CD8-positive, alpha-beta memory T cell (primary cell): ENCODE measurements around the gene SEMA4D. TPM values are rescaled to one million over a fixed set of nuclear protein-coding genes. Genes with fewer than 3 reads are reported as not detected.

Experiments
- CTCF ChIA-PET: fragments of 350-600 bp; sonication (Branson Sonifier 250); formaldehyde crosslinking; loops from one replicate; lab custom pipeline; 2021; ENCODE audit warnings: antibody characterized with exemption; lab: Charles Lee
- POLR2A ChIA-PET: fragments of 350-600 bp; sonication (Branson Sonifier 250); formaldehyde crosslinking; loops from one replicate; lab custom pipeline; 2021; ENCODE audit warnings: antibody characterized with exemption; lab: Charles Lee
- DNase-seq, 5 donors: peaks; one replicate each; pipeline versions ENCODE4 v3.0.0 to v3.0.0-alpha.2; 2020 to 2022; ENCODE audit warnings: mixed read lengths in 1 of 5
- H3K27ac ChIP-seq: one replicate; pipeline ENCODE4 v1.7.0; 2013; ENCODE audit warnings: low read depth, mild to moderate bottlenecking, low read length, moderate library complexity
- H3K27me3 ChIP-seq: 2 replicates; pipeline ENCODE4 v1.7.0; 2013; ENCODE audit warnings: low read length, mild to moderate bottlenecking; ENCODE audit not compliant: insufficient read depth, poor library complexity, severe bottlenecking
- H3K36me3 ChIP-seq: 2 replicates; pipeline ENCODE4 v1.7.0; 2013; ENCODE audit warnings: mild to moderate bottlenecking, low read length, moderate library complexity; ENCODE audit not compliant: insufficient read depth
- H3K4me1 ChIP-seq: 2 replicates; pipeline ENCODE4 v1.7.0; 2013; ENCODE audit warnings: mild to moderate bottlenecking, low read length, moderate library complexity; ENCODE audit not compliant: insufficient read depth
- H3K4me3 ChIP-seq: 2 replicates; pipeline ENCODE4 v1.7.0; 2013; ENCODE audit warnings: mild to moderate bottlenecking, low read length
- H3K9me3 ChIP-seq: 2 replicates; pipeline ENCODE4 v1.7.0; 2013; ENCODE audit warnings: mild to moderate bottlenecking, low read length
- H3K27ac Mint-ChIP-seq, 8 donors: one replicate each; pipeline ENCODE4 v1.8.0; 2020 to 2021; ENCODE audit warnings: mixed read lengths in 8 of 8, mild to moderate bottlenecking in 6 of 8, inconsistent platforms in 3 of 8, moderate library complexity in 3 of 8
- H3K27me3 Mint-ChIP-seq, 2 donors: one replicate each; pipeline ENCODE4 v1.8.0; 2020 to 2021; ENCODE audit warnings: mixed read lengths in 2 of 2, mild to moderate bottlenecking in 1 of 2, moderate library complexity in 1 of 2
- H3K36me3 Mint-ChIP-seq, 3 donors: one replicate each; pipeline ENCODE4 v1.8.0; 2020 to 2021; ENCODE audit warnings: mixed read lengths in 3 of 3, inconsistent platforms in 1 of 3, mild to moderate bottlenecking in 1 of 3
- H3K4me1 Mint-ChIP-seq, 3 donors: one replicate each; pipeline ENCODE4 v1.8.0; 2020 to 2021; ENCODE audit warnings: mixed read lengths in 3 of 3, inconsistent platforms in 1 of 3, mild to moderate bottlenecking in 1 of 3
- H3K4me3 Mint-ChIP-seq, 7 donors: one replicate each; pipeline ENCODE4 v1.8.0; 2020 to 2021; ENCODE audit warnings: mixed read lengths in 7 of 7, mild to moderate bottlenecking in 6 of 7, moderate library complexity in 4 of 7, inconsistent platforms in 2 of 7
- H3K9me3 Mint-ChIP-seq, 5 donors: one replicate each; pipeline ENCODE4 v1.8.0; 2020 to 2022; ENCODE audit warnings: mixed read lengths in 5 of 5, mild to moderate bottlenecking in 3 of 5, moderate library complexity in 2 of 5, inconsistent platforms in 1 of 5
- polyA plus RNA-seq: library from polyadenylated mRNA; unstranded; fragments of 300-500 nt; fragmentation: Illumina TruSeq; gene quantifications from one replicate; pipeline ENCODE4 v1.2.3, GENCODE V29; 2021
- total RNA-seq, 2 experiments: library from RNA; stranded (reverse); gene quantifications; one replicate each; pipeline ENCODE4 v1.2.3, GENCODE V29; 2021

SEMA4D gene
- total and polyA plus RNA-seq, 3 experiments from 2014 or later: 227 to 243 (median 238) TPM

DNA sequence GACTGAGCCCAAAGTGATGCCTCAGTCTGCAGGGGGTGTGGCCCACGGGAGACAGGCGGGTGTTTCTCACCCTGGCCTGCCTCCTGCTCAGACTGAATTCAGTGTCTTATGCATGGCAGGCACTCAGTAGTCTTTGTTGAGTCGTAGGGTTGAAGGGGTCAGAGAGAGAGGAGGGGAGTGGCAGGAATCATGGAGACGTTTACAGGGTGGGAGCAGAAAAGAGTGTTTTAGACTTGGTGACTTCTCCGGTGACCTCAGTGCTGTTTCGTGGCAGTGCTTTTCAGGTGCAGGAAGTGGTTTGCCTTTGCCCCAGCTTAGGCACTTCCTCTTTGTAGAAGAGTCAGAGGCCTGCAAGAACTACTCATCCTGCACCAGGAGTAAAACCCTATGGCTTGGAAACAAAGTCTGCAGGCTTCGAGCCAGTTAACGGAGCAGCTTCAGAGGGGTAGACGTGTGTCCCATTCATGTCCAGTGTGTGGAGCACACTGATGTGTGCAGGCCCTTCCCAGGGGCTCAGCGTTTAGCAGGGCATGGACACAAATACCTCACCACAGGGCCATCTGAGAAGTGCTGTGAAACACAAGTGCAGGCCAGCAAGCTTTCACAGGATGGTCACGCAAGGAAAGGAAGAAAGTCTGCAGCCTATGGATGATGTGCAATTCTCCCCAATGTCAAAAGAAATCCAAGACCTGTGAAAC lies 24.5 kb upstream of the SEMA4D start:
- Mint-ChIP-seq H3K27me3 (no peaks in the 10 kb centered on the region), H3K9me3 (no peaks in the 10 kb centered on the region), H3K4me3 (peak overlapping the region; percentile 43 to 94 (median 74)), H3K36me3 (no peaks in the 10 kb centered on the region), H3K27ac (peak overlapping the region; percentile 89 to 99 (median 96)), H3K4me1 (peaks cover 92 to 99% (median 98%) of the 10 kb centered on the region in 3 donors)
- H3K4me1 ChIP-seq: peaks cover 99% of the 10 kb centered on the region
- H3K27ac ChIP-seq: peak overlapping the region; percentile 68
- H3K27me3 ChIP-seq: no peaks in the 10 kb centered on the region
- peak overlapping the region; percentile 33 for H3K4me3 ChIP-seq
- H3K36me3 ChIP-seq: no peaks in the 10 kb centered on the region
- no peaks in the 10 kb centered on the region for H3K9me3 ChIP-seq
- DNase-seq: peak; percentile 62 to 89 (median 84)
- ChIA-PET POLR2A (interaction anchor here (0.6 to 2.1 kb wide), 12 partner anchors 12 to 224 kb away, joined by 3 to 9 read pairs (median 5); no protein-coding TSS in a partner anchor), CTCF (interaction anchor here (0.7 to 4.1 kb wide), 12 partner anchors 8 to 93 kb away, joined by 3 to 29 read pairs (median 4); no protein-coding TSS in a partner anchor)

- H3K9me3 ChIP-seq: no peaks in the 10 kb centered on the region
- Mint-ChIP-seq H3K27me3 (no peaks in the 10 kb centered on the region), H3K27ac (peak overlapping the region; percentile 80 to 96 (median 92)), H3K4me1 (peaks cover 64 to 81% (median 78%) of the 10 kb centered on the region in 3 donors), H3K4me3 (peak overlapping the region in 6 of 7 donors; percentile 19 to 72 (median 56)), H3K9me3 (no peaks in the 10 kb centered on the region), H3K36me3 (no peaks in the 10 kb centered on the region)
- no peak for DNase-seq
- H3K36me3 ChIP-seq: no peaks in the 10 kb centered on the region
- H3K27me3 ChIP-seq: no peaks in the 10 kb centered on the region
- H3K27ac ChIP-seq: no peak overlapping the region
- ChIA-PET POLR2A (interaction anchor here (1.0 kb wide), 1 partner anchor 9 kb away, joined by 3 read pairs; no protein-coding TSS in a partner anchor), CTCF (interaction anchor here (1.0 to 2.0 kb wide), 4 partner anchors 29 to 89 kb away, joined by 3 to 11 read pairs (median 4); no protein-coding TSS in a partner anchor)
- peak overlapping the region; percentile 6 for H3K4me3 ChIP-seq
- H3K4me1 ChIP-seq: peaks cover 71% of the 10 kb centered on the region
These were observed 21.5 kb upstream of the SEMA4D start for GRCh38 chr9:89519366-89519805.

- no peaks in the 10 kb centered on the region for H3K9me3 Mint-ChIP-seq
- peaks cover 58 to 77% (median 75%) of the 10 kb centered on the region in 3 donors for H3K4me1 Mint-ChIP-seq
- Histone ChIP-seq H3K27me3 (no peaks in the 10 kb centered on the region), H3K4me1 (peaks cover 65% of the 10 kb centered on the region), H3K36me3 (no peaks in the 10 kb centered on the region), H3K27ac (no peak overlapping the region), H3K9me3 (no peaks in the 10 kb centered on the region), H3K4me3 (peak overlapping the region; percentile 6)
- ChIA-PET CTCF (interaction anchor here (1.1 to 2.0 kb wide), 3 partner anchors 30 to 89 kb away, joined by 3 to 11 read pairs (median 4); no protein-coding TSS in a partner anchor), POLR2A (interaction anchor here (1.0 kb wide), 1 partner anchor 10 kb away, joined by 3 read pairs; no protein-coding TSS in a partner anchor)
- no peaks in the 10 kb centered on the region for H3K27me3 Mint-ChIP-seq
- H3K27ac Mint-ChIP-seq: peak overlapping the region; percentile 78 to 96 (median 90)
- no peaks in the 10 kb centered on the region for H3K36me3 Mint-ChIP-seq
- H3K4me3 Mint-ChIP-seq: peak overlapping the region in 4 of 7 donors; percentile 14 to 72 (median 51)
- no peak for DNase-seq
These were observed 20.8 kb upstream of the SEMA4D start for GRCh38 chr9:89518466-89519365.

- H3K27ac Mint-ChIP-seq: peak overlapping the region in 1 of 8 donors; percentile 68
- peaks cover 46% of the 10 kb centered on the region for H3K4me1 ChIP-seq
- H3K4me3 ChIP-seq: no peak overlapping the region
- H3K27me3 Mint-ChIP-seq: no peaks in the 10 kb centered on the region
- no peaks in the 10 kb centered on the region for H3K9me3 Mint-ChIP-seq
- H3K36me3 Mint-ChIP-seq: peaks cover 0 to 1% (median 0%) of the 10 kb centered on the region in 3 donors
- CTCF ChIA-PET: no interaction called here
- peaks cover 48 to 72% (median 67%) of the 10 kb centered on the region in 3 donors for H3K4me1 Mint-ChIP-seq
- no peaks in the 10 kb centered on the region for H3K27me3 ChIP-seq
- no peak for DNase-seq
- H3K4me3 Mint-ChIP-seq: no peak overlapping the region
- no peaks in the 10 kb centered on the region for H3K36me3 ChIP-seq
- H3K9me3 ChIP-seq: no peaks in the 10 kb centered on the region
- POLR2A ChIA-PET: no interaction called here
- H3K27ac ChIP-seq: no peak overlapping the region
These were observed 17.5 kb upstream of the SEMA4D start for GRCh38 chr9:89515416-89515815.

DNA sequence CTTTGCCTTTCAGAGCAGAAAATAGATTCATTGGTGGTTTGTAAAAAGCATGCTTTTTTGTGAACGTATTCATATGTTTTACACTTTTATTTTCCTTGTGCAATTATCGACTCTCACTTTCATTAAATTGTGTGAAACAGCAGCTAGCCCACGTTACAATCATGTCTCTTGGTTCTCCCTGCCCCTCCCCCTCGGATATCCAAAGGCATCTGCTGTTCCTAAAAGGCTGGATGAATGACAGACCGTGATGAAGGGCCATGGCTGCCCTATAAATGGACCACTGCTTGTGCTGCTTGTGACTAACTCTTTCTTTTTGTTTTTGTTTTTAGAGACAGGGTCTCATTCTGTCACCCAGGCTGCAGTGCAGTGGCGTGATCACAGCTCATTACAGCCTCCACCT lies 17.0 kb upstream of the SEMA4D start:
- CTCF ChIA-PET: no interaction called here
- peaks cover 48 to 72% (median 67%) of the 10 kb centered on the region in 3 donors for H3K4me1 Mint-ChIP-seq

GRCh38 chr9:89514337-89514736 lies 16.4 kb upstream of the SEMA4D start:
- Mint-ChIP-seq H3K9me3 (no peaks in the 10 kb centered on the region), H3K4me1 (peaks cover 45 to 72% (median 65%) of the 10 kb centered on the region in 3 donors), H3K27ac (no peak overlapping the region), H3K4me3 (no peak overlapping the region), H3K27me3 (no peaks in the 10 kb centered on the region), H3K36me3 (peaks cover 0 to 2% (median 0%) of the 10 kb centered on the region in 3 donors)
- no peak overlapping the region for H3K27ac ChIP-seq
- H3K9me3 ChIP-seq: no peaks in the 10 kb centered on the region
- no peak overlapping the region for H3K4me3 ChIP-seq
- H3K36me3 ChIP-seq: no peaks in the 10 kb centered on the region
- ChIA-PET CTCF (no interaction called here), POLR2A (no interaction called here)
- H3K27me3 ChIP-seq: no peaks in the 10 kb centered on the region
- peaks cover 43% of the 10 kb centered on the region for H3K4me1 ChIP-seq
- no peak for DNase-seq

More for the DNA sequence above, 17.0 kb upstream of the SEMA4D start:
- Histone ChIP-seq H3K27me3 (no peaks in the 10 kb centered on the region), H3K9me3 (no peaks in the 10 kb centered on the region), H3K27ac (no peak overlapping the region), H3K4me3 (no peak overlapping the region), H3K36me3 (no peaks in the 10 kb centered on the region), H3K4me1 (peaks cover 46% of the 10 kb centered on the region)
- Mint-ChIP-seq H3K27me3 (no peaks in the 10 kb centered on the region), H3K4me3 (no peak overlapping the region), H3K36me3 (peaks cover 0 to 2% (median 0%) of the 10 kb centered on the region in 3 donors), H3K27ac (peak overlapping the region in 1 of 8 donors; percentile 15), H3K9me3 (no peaks in the 10 kb centered on the region)
- POLR2A ChIA-PET: no interaction called here
- no peak for DNase-seq

DNA sequence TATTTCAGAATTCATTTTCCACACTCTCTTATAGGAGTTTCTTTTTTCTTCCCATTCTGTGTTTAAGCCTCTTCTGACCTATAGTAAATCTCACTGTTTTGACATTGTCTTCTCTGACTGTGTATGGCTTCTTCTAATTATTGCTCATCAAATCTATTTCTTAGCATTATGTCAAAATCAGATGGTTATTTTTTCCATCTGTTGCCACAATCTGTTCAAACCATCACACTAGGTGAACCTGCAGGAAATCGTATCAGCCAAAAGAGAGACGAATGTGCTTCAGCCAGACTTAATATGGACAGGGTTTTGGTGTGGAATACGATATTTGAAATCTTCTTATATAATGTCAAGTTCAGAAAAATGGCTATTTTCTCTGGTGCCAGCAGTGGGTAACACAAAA lies 15.9 kb upstream of the SEMA4D start:
- Mint-ChIP-seq H3K9me3 (no peaks in the 10 kb centered on the region), H3K4me1 (peaks cover 45 to 72% (median 65%) of the 10 kb centered on the region in 3 donors), H3K4me3 (no peak overlapping the region), H3K27me3 (no peaks in the 10 kb centered on the region), H3K36me3 (peaks cover 0 to 2% (median 0%) of the 10 kb centered on the region in 3 donors), H3K27ac (no peak overlapping the region)
- no peak overlapping the region for H3K4me3 ChIP-seq
- no peaks in the 10 kb centered on the region for H3K9me3 ChIP-seq
- peaks cover 43% of the 10 kb centered on the region for H3K4me1 ChIP-seq
- no peaks in the 10 kb centered on the region for H3K36me3 ChIP-seq
- no peak overlapping the region for H3K27ac ChIP-seq
- CTCF ChIA-PET: no interaction called here
- POLR2A ChIA-PET: no interaction called here
- DNase-seq: no peak
- no peaks in the 10 kb centered on the region for H3K27me3 ChIP-seq
